ENCODE measurements around the gene LLGL1.
A peak's percentile ranks its signal among the peaks of the same experiment; 100 is the strongest.
"Not testable (repeated sequence)": the region's sequence is repeated elsewhere in the genome, so short reads cannot be mapped to it uniquely, and the experiment has no call there.

Gene LLGL1

DNA sequence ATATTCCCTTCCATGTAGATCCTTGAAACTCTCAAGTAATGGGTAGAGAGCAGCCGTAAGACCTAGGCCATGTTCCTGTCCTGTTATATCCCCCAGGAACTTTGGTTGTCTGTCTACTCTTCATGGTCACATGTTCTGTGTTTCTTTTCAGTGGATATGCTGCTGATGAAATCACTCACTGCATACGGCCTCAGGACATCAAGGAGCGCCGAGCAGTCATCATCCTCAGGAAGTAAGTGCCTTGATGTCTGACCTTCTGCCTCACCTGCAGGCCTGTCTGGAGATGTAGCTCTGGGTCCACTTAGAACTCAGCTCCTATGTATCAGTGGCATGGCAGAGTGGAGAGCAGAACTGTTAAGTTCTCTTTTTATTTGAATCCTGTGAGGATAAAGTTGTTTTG lies 30.6 kb upstream of the LLGL1 start:
- DNase-seq, result no peak

- DNase-seq, result no peak
These were observed 30.2 kb upstream of the LLGL1 start for GRCh38 chr17:18195246-18195645.

DNA sequence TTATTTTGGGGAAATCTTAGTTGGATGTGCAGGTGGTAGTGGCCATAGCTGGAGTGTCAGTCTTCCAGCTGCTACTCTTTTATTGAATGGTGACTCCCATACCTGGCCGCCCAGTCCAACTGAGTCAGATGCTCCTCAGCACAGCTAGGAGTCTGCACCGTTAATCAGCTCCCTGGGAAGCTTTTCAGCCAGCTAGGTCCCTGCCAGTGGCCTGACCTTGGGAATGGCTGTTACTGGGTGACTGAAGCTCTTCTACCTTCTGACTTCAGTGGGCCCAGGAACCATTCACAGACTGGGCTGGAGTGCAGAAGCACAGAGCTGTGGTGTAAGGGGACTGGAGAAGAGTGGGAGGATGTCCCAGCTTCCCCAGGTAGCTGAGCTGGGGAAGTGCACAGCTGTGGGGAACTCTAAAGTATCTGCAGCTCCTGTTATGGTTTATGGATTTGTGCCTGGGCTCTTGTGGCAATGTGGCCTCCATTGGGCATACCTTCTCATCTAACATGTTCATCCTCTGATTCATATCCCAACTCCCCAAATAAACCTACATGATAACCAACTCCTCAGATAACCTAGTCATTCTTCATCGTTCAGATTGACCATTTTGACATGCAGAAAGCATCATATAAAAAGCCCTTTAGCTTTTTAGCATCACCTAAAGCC lies 27.8 kb upstream of the LLGL1 start:
- DNase-seq, result no peak

DNA sequence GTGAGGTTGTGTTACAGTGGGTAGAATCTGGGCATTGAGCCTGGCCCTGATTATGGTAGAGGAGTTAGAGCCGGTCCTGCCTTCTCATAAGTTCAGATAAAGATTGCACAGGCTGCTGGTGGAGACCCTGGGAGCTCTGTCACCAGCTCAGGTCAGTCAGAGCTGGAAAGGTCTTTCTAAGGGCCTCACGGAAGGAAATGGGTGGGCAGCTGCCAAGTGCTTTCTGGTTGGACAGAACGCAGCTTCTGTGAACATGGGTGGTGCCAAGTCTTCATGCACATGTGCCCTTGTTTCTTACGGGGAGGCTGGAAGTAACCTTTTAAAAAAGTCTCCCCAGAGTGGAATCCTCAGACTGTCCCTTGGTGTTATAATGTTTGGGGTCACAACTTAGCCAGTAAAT lies 26.9 kb upstream of the LLGL1 start:
- DNase-seq, result no peak

DNA sequence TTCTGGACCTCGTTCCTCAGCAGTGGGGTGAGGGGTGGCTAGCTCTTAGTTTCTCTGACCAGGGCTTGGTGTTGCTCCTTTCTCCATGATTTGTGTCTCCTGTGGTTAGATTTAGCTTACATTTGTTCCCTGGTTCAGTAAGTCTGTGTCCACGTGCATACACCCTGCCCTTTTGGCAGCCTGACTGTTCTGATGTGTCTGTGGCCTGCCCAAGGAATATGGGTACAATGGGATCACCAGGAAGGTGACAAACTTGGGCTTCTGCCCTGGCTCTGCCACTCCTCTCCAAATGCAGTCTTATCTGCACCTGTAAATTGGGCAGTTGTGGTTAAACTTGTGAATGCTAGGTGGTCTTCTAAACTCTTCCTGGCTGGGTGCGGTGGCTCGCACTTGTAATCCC lies 24.3 kb upstream of the LLGL1 start:
- DNase-seq, result no peak

- DNase-seq, result no peak
These were observed 22.1 kb upstream of the LLGL1 start for GRCh38 chr17:18203308-18203707.

DNA sequence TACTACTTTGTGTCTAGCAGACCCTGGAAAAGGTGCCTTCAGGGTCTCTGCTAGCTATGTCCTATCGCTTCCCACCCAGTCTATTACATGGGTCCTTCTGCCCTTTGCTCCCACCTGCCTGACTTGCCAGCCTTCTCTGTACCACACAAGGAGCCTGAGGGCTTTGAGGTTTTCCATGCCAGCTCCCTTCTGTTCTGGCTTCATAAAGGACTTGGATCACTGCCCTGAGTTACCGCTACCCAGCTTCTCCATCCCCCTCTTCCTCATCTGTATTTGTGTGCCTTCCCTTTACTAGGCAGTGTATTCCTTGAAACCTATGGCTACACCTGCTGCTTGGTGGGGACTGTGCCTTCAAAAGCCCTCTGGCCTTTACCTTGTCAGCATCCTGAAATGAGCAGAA lies 19.6 kb upstream of the LLGL1 start:
- DNase-seq, result no peak

DNA sequence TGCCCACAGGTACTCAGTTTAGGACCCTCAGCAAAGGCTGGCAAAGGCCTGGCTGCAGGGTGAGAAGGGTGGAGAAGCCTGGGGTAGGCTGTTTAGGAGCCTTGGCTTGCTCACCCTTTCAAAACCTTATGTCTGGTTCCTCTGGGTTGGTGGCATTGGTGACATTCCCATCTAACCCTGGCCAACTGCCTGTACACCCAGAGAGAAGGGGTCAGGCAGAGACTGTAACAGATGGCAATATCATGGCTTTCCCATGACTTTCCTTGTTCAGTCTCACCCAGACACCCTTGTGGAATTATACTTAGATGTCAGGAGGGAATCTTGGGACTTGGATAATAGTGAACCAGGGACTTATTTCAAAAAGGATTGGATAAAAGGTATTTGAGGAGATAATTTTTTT lies 18.5 kb upstream of the LLGL1 start:
- no peak for DNase-seq

GRCh38 chr17:18208092-18208491 lies 17.3 kb upstream of the LLGL1 start:
- DNase-seq, result no peak

DNA sequence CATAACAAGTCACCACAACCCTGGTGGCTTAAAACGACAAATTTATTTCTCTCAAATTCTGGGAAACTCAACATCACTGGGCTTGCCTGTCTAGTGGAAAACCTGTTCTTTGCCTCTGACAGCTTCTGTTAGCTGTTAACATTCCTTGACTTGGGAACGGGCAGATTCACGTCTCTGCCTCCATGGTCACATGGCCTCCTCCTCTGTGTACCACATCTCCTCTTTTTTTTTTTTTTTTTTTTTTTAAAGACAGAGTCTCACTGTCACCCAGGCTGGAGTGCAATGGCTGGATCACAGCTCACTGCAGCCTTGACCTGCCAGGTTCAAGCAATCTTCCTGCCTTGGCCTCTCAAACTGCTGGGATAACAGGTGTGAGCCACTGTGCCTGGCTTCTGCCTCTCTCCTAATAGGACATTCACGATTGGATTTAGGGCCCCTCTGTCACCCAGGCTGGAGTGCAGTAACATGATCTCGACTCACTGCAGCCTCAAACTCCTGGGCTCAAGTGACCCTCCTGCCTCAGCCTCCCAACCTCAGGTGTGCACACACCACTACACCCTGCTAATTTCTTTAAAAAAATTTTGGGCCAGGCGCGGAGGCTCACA lies 11.7 kb upstream of the LLGL1 start:
- DNase-seq, result no peak

DNA sequence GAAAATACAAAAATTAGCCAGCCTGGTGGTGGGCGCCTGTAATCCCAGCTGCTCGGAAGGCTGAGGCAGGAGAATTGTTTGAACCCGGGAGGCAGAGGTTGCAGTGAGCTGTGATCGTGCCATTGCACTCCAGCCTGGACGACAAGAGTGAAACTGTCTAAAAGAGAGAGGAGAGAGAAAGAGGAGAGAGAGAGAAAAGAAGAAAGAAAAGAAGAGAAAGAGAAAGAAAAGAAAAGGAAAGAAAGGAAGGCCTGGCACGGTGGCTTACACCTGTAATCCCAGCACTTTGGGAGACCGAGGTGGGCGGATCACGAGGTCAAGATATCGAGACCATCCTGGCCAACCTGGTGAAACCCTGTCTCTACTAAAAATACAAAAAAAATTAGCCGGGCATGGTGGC lies 8.5 kb upstream of the LLGL1 start:
- not testable (repeated sequence) for DNase-seq

GRCh38 chr17:18217412-18218015 lies 7.9 kb upstream of the LLGL1 start:
- DNase-seq, result peak; percentile 28

GRCh38 chr17:18218756-18219415 lies 6.5 kb upstream of the LLGL1 start:
- DNase-seq, result no peak

GRCh38 chr17:18224053-18224386 lies 1.4 kb upstream of the LLGL1 start:
- no peak for DNase-seq

DNA sequence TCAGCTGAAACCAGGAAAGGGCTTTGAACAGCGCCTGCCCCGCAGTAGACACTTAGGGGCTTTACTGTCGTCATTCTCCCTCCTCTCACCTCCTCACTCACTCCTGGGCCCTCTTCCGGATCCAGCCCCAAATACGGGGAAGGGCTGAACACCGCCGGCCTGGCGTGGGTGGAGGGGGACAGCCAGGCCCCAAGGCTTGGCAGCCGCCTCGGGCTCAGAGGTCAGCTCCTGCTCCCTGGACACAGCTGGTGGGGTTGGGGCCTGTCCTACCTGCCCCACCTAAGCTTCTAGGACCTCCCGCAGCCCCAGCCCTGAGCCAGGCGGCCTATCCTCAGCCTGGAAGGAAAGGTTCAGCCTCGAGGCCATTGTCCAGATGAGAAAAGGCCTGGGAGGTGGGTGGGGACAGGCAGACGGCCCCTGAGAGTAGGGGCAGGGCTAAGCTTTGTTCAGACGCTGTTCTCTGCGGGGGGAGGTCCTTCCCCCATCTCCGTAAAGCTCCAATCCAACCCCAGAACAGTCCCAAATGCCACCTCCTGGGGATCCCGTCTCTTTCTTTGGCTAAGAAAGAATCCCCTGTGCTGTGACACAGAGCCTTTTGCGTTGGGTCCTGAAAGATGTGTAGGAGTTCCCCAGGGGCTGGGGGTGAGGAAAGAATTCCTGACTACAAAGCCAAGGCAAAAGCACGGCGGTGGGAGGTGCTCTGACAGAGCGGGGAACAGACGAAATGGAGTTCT lies 881 bp upstream of the LLGL1 start:
- DNase-seq, result no peak

GRCh38 chr17:18225642-18226283 lies 328 bp downstream of the LLGL1 start:
- peak; percentile 1 for DNase-seq

DNA sequence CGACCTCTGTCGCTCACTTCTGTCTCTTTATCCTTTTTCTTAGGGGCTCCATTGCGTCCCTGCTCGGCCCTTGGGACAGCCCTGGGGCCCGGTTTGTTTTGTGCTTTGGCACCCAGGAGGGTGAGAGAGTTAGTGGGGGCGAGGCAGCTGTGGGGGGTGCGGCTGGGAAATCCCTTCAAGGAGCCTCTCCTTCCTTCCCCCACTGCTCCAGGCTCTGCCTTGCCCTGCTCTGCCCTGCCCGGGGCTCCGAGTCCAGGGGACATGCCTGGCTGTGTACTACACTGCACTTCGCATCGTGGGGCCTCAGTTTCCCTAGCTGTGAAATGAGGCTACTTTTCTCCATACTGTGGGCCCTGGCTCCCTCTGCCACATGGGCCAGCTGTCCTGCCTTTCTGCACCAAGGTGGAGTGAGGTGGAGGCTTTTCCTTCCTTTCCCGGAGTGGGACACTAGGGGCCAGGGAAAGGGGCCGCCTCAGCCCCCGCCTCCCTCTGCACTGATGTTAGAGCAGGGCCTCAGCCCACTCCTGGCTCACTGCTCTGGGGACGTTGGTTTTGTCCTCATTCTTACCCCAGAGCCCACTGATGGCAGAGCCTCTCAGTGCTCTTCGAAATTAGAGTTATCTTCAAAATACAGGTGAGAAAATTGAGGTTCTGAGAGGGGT lies 980 bp downstream of the LLGL1 start:
- no peak for DNase-seq

GRCh38 chr17:18227635-18228034 lies 2.2 kb downstream of the LLGL1 start:
- DNase-seq, result no peak

GRCh38 chr17:18228176-18228682 lies 2.8 kb downstream of the LLGL1 start:
- DNase-seq, result no peak

GRCh38 chr17:18229254-18229653 lies 3.8 kb downstream of the LLGL1 start:
- no peak for DNase-seq

DNA sequence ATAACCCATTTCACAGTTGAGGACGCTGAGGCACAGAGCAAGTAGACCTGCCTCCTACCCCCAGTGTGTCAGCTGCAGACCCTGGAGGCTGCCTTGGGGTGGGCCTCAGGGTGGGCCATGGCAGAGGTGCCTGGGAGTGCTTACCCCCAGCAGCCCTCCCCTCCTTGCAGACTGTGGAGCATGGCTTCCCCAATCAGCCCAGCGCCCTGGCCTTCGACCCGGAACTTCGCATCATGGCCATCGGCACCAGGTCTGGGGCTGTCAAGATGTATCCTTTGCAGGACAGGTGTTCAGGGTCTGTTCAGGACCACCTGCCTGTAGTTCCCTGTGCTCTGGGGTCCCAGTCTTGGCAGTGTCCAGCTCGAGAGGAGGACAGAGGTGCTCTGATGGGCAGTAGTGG lies 4.3 kb downstream of the LLGL1 start:
- no peak for DNase-seq

All from NCI-H1092 (cell line).